ENCODE results near the gene CLIP3.

The CLIP3 gene

DNA sequence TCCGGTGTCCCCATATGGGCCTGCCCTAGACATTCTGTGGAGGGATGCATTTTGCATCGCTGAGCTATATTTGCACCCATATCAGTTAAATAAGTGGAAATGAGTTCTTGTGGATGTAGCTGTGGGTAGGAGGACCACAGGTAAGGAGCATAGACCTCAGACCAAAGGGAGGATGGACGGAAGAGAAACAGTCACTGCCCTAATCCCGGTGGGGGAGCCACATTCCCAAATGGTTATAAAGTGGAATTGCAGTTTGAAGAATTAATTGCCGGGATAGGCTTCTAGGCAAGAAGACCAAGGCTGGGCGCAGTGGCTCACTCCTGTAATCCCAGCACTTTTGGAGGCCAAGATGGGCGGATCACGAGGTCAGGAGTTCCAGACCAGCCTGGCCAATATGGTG, 35.9 kb downstream of the CLIP3 start:
- Histone ChIP-seq H3K4me3 (ENCODE audit: low read length) (no peak overlapping the region), H3K9me3 (ENCODE audit: insufficient read depth, low read depth, low read length) (no peaks in the 10 kb centered on the region), H3K4me1 (ENCODE audit: insufficient read depth, low read length) (peaks cover 4% of the 10 kb centered on the region; the same call in 1 of the 2 replicates), H3K9ac (ENCODE audit: low read depth, low read length) (no peak overlapping the region), H3K27ac (ENCODE audit: low read length) (no peak overlapping the region), H3K27me3 (ENCODE audit: insufficient read depth, low read length) (no peaks in the 10 kb centered on the region), H3K36me3 (ENCODE audit: insufficient read depth, low read depth, low read length) (0 out of 2 replicates have a peak, but pooled peaks cover 5% of the 10 kb centered on the region)

DNA sequence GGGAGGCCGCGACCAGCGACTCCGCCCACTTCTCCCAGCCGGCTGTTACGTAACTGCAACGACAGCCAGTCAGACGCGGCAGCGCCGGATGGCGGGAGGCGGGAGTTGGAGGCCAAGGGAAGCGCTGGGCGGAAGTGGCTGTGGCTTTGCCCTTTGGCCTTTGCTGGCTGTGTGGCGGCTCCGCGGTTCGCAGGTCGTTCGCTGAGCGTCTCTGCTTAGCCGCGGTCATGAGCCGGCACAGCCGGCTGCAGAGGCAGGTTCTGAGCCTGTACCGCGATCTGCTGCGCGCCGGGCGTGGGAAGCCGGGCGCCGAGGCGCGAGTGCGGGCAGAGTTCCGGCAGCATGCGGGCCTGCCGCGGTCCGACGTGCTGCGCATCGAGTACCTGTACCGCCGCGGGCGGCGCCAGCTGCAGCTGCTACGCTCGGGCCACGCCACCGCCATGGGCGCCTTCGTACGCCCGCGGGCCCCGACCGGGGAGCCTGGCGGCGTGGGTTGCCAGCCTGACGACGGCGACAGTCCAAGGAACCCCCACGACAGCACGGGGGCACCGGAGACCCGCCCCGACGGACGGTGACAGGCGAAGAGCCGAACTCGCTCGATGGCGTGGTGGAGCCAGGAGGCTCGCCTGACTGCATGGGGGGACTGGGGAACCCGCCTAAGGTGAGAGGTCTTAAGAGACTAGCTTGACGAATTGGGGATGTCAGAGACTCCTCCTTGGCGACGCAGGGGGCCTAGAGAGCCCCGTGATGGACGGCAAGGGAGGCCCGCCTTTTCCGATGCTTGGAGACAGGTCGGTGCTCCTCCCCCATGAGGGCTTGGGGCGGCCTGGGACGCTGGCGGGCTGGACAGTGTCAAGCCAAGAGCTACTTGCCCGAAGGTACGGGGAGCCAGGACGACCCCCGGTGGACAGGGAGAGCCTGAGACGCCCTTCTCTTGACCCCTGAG, 37.4 kb downstream of the CLIP3 start, which contains the start of gene SDHAF1:
Gene SDHAF1 (plus strand): TSS at position 141 of the 946 bp plus-strand sequence. CDS start 87 bp downstream, at position 228.
- H3K4me3 ChIP-seq (ENCODE audit: low read length), result peak within 1 kb of the TSS; percentile 90
- H3K9me3 ChIP-seq (ENCODE audit: insufficient read depth, low read depth, low read length), result no peaks in the 10 kb centered on the region
- peaks cover 4% of the 10 kb centered on the region; the same call in 1 of the 2 replicates for H3K4me1 ChIP-seq (ENCODE audit: insufficient read depth, low read length)
- peak within 1 kb of the TSS; percentile 76 for H3K9ac ChIP-seq (ENCODE audit: low read depth, low read length)
- no peak within 1 kb of the TSS for H3K27ac ChIP-seq (ENCODE audit: low read length)
- no peaks in the 10 kb centered on the region for H3K36me3 ChIP-seq (ENCODE audit: insufficient read depth, low read depth, low read length)
- H3K27me3 ChIP-seq (ENCODE audit: insufficient read depth, low read length), result no peaks in the 10 kb centered on the region

- no peak overlapping the region for H3K9ac ChIP-seq (ENCODE audit: low read depth, low read length)
These were observed 38.6 kb downstream of the CLIP3 start for GRCh38 chr19:35993923-35994598.

GRCh38 chr19:35992907-35993765, 39.5 kb downstream of the CLIP3 start:
- Histone ChIP-seq H3K9ac (ENCODE audit: low read depth, low read length) (no peak overlapping the region), H3K27me3 (ENCODE audit: insufficient read depth, low read length) (peaks cover 8% of the 10 kb centered on the region; the same call in 1 of the 2 replicates), H3K4me1 (ENCODE audit: insufficient read depth, low read length) (peaks cover 4% of the 10 kb centered on the region; the same call in 1 of the 2 replicates), H3K27ac (ENCODE audit: low read length) (no peak overlapping the region), H3K36me3 (ENCODE audit: insufficient read depth, low read depth, low read length) (no peaks in the 10 kb centered on the region), H3K9me3 (ENCODE audit: insufficient read depth, low read depth, low read length) (no peaks in the 10 kb centered on the region), H3K4me3 (ENCODE audit: low read length) (no peak overlapping the region)

More at GRCh38 chr19:35993923-35994598, 38.6 kb downstream of the CLIP3 start:
- Histone ChIP-seq H3K27me3 (ENCODE audit: insufficient read depth, low read length) (no peaks in the 10 kb centered on the region), H3K4me3 (ENCODE audit: low read length) (no peak overlapping the region), H3K4me1 (ENCODE audit: insufficient read depth, low read length) (peaks cover 4% of the 10 kb centered on the region; the same call in 1 of the 2 replicates), H3K27ac (ENCODE audit: low read length) (no peak overlapping the region), H3K36me3 (ENCODE audit: insufficient read depth, low read depth, low read length) (no peaks in the 10 kb centered on the region), H3K9me3 (ENCODE audit: insufficient read depth, low read depth, low read length) (no peaks in the 10 kb centered on the region)

- H3K27me3 ChIP-seq (ENCODE audit: insufficient read depth, low read length), result peaks cover 14% of the 10 kb centered on the region; the same call in 1 of the 2 replicates
- no peak overlapping the region for H3K27ac ChIP-seq (ENCODE audit: low read length)
- no peak overlapping the region for H3K4me3 ChIP-seq (ENCODE audit: low read length)
These were observed 40.8 kb downstream of the CLIP3 start for GRCh38 chr19:35991731-35992450.

GRCh38 chr19:35990771-35991730, 41.6 kb downstream of the CLIP3 start:
- H3K27me3 ChIP-seq (ENCODE audit: insufficient read depth, low read length), result peaks cover 22% of the 10 kb centered on the region

More at GRCh38 chr19:35991731-35992450, 40.8 kb downstream of the CLIP3 start:
- Histone ChIP-seq H3K36me3 (ENCODE audit: insufficient read depth, low read depth, low read length) (no peaks in the 10 kb centered on the region), H3K9ac (ENCODE audit: low read depth, low read length) (no peak overlapping the region), H3K4me1 (ENCODE audit: insufficient read depth, low read length) (peaks cover 4% of the 10 kb centered on the region; the same call in 1 of the 2 replicates), H3K9me3 (ENCODE audit: insufficient read depth, low read depth, low read length) (no peaks in the 10 kb centered on the region)

GRCh38 chr19:35990156-35990555, 42.5 kb downstream of the CLIP3 start:
- no peaks in the 10 kb centered on the region for H3K4me1 ChIP-seq (ENCODE audit: insufficient read depth, low read length)
- H3K27me3 ChIP-seq (ENCODE audit: insufficient read depth, low read length), result peaks cover 31% of the 10 kb centered on the region
- no peaks in the 10 kb centered on the region for H3K36me3 ChIP-seq (ENCODE audit: insufficient read depth, low read depth, low read length)
- no peak overlapping the region for H3K4me3 ChIP-seq (ENCODE audit: low read length)
- no peak overlapping the region for H3K9ac ChIP-seq (ENCODE audit: low read depth, low read length)
- no peak overlapping the region for H3K27ac ChIP-seq (ENCODE audit: low read length)
- H3K9me3 ChIP-seq (ENCODE audit: insufficient read depth, low read depth, low read length), result no peaks in the 10 kb centered on the region

More at GRCh38 chr19:35990771-35991730, 41.6 kb downstream of the CLIP3 start:
- no peak overlapping the region for H3K4me3 ChIP-seq (ENCODE audit: low read length)
- H3K9me3 ChIP-seq (ENCODE audit: insufficient read depth, low read depth, low read length), result no peaks in the 10 kb centered on the region
- no peaks in the 10 kb centered on the region for H3K36me3 ChIP-seq (ENCODE audit: insufficient read depth, low read depth, low read length)
- H3K9ac ChIP-seq (ENCODE audit: low read depth, low read length), result no peak overlapping the region
- no peak overlapping the region for H3K27ac ChIP-seq (ENCODE audit: low read length)
- H3K4me1 ChIP-seq (ENCODE audit: insufficient read depth, low read length), result peaks cover 3% of the 10 kb centered on the region; the same call in 1 of the 2 replicates

DNA sequence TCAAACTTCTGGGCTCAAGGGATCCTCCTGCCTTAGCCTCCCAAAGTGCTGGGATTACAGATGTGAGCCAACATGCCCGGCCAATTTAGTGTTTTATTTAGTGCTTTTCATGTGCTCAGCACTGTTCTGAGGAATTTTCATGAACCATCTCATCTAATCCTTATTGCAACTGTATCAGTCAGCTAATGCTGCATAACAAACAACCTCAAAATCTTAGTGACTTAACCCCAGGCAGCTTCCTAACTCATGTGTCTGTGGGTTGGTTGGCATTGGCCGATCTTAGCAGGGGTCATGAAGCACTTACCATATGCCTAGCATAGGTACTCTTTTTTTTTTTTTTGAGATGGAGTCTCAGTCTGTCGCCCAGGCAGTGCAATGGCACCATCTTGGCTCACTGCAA, 43.8 kb downstream of the CLIP3 start:
- no peaks in the 10 kb centered on the region for H3K9me3 ChIP-seq (ENCODE audit: insufficient read depth, low read depth, low read length)
- no peak overlapping the region for H3K27ac ChIP-seq (ENCODE audit: low read length)
- H3K27me3 ChIP-seq (ENCODE audit: insufficient read depth, low read length), result peaks cover 43% of the 10 kb centered on the region
- H3K4me3 ChIP-seq (ENCODE audit: low read length), result no peak overlapping the region
- no peak overlapping the region for H3K9ac ChIP-seq (ENCODE audit: low read depth, low read length)
- no peaks in the 10 kb centered on the region for H3K36me3 ChIP-seq (ENCODE audit: insufficient read depth, low read depth, low read length)
- H3K4me1 ChIP-seq (ENCODE audit: insufficient read depth, low read length), result no peaks in the 10 kb centered on the region

GRCh38 chr19:35987571-35987896, 45.1 kb downstream of the CLIP3 start:
- peaks cover 54% of the 10 kb centered on the region for H3K27me3 ChIP-seq (ENCODE audit: insufficient read depth, low read length)
- peak overlapping the region; percentile 53; the same call in 1 of the 2 replicates for H3K4me3 ChIP-seq (ENCODE audit: low read length)
- H3K9ac ChIP-seq (ENCODE audit: low read depth, low read length), result no peak overlapping the region

More at GRCh38 chr19:35987571-35987896, 45.1 kb downstream of the CLIP3 start:
- Histone ChIP-seq H3K9me3 (ENCODE audit: insufficient read depth, low read depth, low read length) (no peaks in the 10 kb centered on the region), H3K27ac (ENCODE audit: low read length) (no peak overlapping the region), H3K36me3 (ENCODE audit: insufficient read depth, low read depth, low read length) (no peaks in the 10 kb centered on the region), H3K4me1 (ENCODE audit: insufficient read depth, low read length) (no peaks in the 10 kb centered on the region)

All from iPS-20b (cell line).